NCI-H2081 treated with DMSO at 0.1 percent for 48 hours (cell line): ENCODE data around the gene SH3BP4.
A peak's percentile ranks its signal among the peaks of the same experiment; 100 is the strongest.
"Not testable (repeated sequence)": the region's sequence is repeated elsewhere in the genome, so short reads cannot be mapped to it uniquely, and the experiment has no call there.

ENCODE experiments used
- DNase-seq: peaks from one replicate; lab custom pipeline; 2025; lab: John Stamatoyannopoulos, UW

Gene SH3BP4

GRCh38 chr2:235020141-235020540, 68.3 kb downstream of the SH3BP4 start:
- DNase-seq: not testable (repeated sequence)

- no peak for DNase-seq
These were observed 69.9 kb downstream of the SH3BP4 start for GRCh38 chr2:235021752-235022151.

GRCh38 chr2:235024191-235024860, 72.5 kb downstream of the SH3BP4 start:
- DNase-seq: no peak

- DNase-seq: no peak
These were observed 73.3 kb downstream of the SH3BP4 start for GRCh38 chr2:235024931-235025773.

- DNase-seq: no peak
These were observed 74.2 kb downstream of the SH3BP4 start for GRCh38 chr2:235025800-235026536.

- peak; percentile 93 for DNase-seq
These were observed 75.1 kb downstream of the SH3BP4 start for GRCh38 chr2:235026649-235027557.

GRCh38 chr2:235027558-235028214, 75.9 kb downstream of the SH3BP4 start:
- DNase-seq: no peak

- DNase-seq: no peak
These were observed 76.8 kb downstream of the SH3BP4 start for GRCh38 chr2:235028646-235029045.

- DNase-seq: no peak
These were observed 77.2 kb downstream of the SH3BP4 start for GRCh38 chr2:235029054-235029453.

GRCh38 chr2:235030126-235030525, 78.3 kb downstream of the SH3BP4 start:
- no peak for DNase-seq

- DNase-seq: no peak
These were observed 79.1 kb downstream of the SH3BP4 start for GRCh38 chr2:235030936-235031335.

- no peak for DNase-seq
These were observed 80.0 kb downstream of the SH3BP4 start for GRCh38 chr2:235031686-235032373.

GRCh38 chr2:235032466-235032865, 80.6 kb downstream of the SH3BP4 start:
- DNase-seq: no peak

- DNase-seq: no peak
These were observed 81.1 kb downstream of the SH3BP4 start for GRCh38 chr2:235032949-235033348.

- no peak for DNase-seq
These were observed 82.7 kb downstream of the SH3BP4 start for GRCh38 chr2:235034265-235035118.

- no peak for DNase-seq
These were observed 85.9 kb downstream of the SH3BP4 start for GRCh38 chr2:235037604-235038166.

- no peak for DNase-seq
These were observed 89.6 kb downstream of the SH3BP4 start for GRCh38 chr2:235041221-235041917.

- DNase-seq: no peak
These were observed 90.2 kb downstream of the SH3BP4 start for GRCh38 chr2:235041918-235042575.
